Measurements from ENCODE around the gene KCNK10. TPM values are rescaled to one million over a fixed set of nuclear protein-coding genes. Genes with fewer than 3 reads are reported as not detected.

Gene KCNK10
- total and polyA plus RNA-seq, 2 of the 8 experiments (the other 6 are each of a cell fraction or from before 2014, with no cell fraction given) = 0.45 to 0.63 TPM

DNA sequence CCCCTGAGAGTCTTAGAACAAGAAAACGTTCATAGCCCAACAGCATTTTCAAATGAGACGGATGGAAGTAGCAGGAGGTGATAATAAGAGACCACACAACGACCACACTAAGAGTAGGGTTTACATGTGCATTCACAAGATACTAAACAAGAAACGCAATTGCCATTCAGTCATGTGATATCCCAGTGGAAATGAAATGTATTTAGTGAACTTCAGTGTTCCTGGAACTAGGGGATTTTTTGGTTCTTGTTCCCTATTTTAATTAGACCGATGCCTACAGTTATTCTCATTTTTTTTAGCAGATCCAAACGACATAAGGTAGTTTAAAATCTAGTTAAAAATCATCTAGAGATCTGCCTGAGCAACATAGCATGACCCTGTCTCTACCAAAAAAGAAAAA, 168.1 kb downstream of the KCNK10 start:
- POLR2A ChIA-PET (ENCODE audit: partially characterized antibody) = no interaction called here

More for the DNA sequence above, 168.1 kb downstream of the KCNK10 start:
- Histone ChIP-seq H3K18ac (ENCODE audit: extremely low read depth, low read length) (no peak overlapping the region), H3K9me3 (ENCODE audit: insufficient read depth in 2 of 2, low read depth in 1 of 2, low read length in 1 of 2) (no peaks in the 10 kb centered on the region), H3K36me3 (ENCODE audit: control insufficient read depth in 2 of 4, insufficient read depth in 4 of 4, low read length in 3 of 4) (no peaks in the 10 kb centered on the region), H2AK5ac (ENCODE audit: low read depth, low read length) (no peak overlapping the region), H4K91ac (replicated peaks; ENCODE audit: insufficient read length, low read length) (no peak overlapping the region), H3K9ac (replicated peaks in 1 of 4; ENCODE audit: extremely low read depth in 1 of 4, low read depth in 3 of 4, low read length in 3 of 4) (no peak overlapping the region), H2BK120ac (replicated peaks; ENCODE audit: low read depth, low read length) (no peak overlapping the region), H2AFZ (ENCODE audit: low read length) (no peak overlapping the region), H3K27me3 (replicated peaks in 1 of 4; ENCODE audit: control insufficient read depth in 3 of 4, extremely low read depth in 1 of 4, insufficient read depth in 3 of 4, low read length in 3 of 4) (no peaks in the 10 kb centered on the region; a peak in 1 of 7 replicates), H3K4me3 (ENCODE audit: extremely low read depth in 1 of 4, insufficient read depth in 2 of 4, low read depth in 3 of 4, low read length in 4 of 4) (no peak overlapping the region), H2BK15ac (ENCODE audit: low read length) (no peak overlapping the region), H3K79me2 (ENCODE audit: control insufficient read depth in 1 of 2, insufficient read depth in 2 of 2, low read length in 2 of 2) (no peaks in the 10 kb centered on the region), H3K27ac (ENCODE audit: low read depth, low read length) (no peak overlapping the region), H3K4me1 (replicated peaks in 1 of 4; ENCODE audit: control insufficient read depth in 3 of 4, insufficient read depth in 4 of 4, low read length in 3 of 4) (no peaks in the 10 kb centered on the region), H2BK12ac (ENCODE audit: low read depth, low read length) (no peak overlapping the region), H4K20me1 (replicated peaks in 1 of 2; ENCODE audit: control insufficient read depth in 1 of 2, insufficient read depth in 2 of 2, low read length in 2 of 2) (no peaks in the 10 kb centered on the region), H3K14ac (ENCODE audit: insufficient read length) (no peak overlapping the region), H3K56ac (replicated peaks; ENCODE audit: insufficient read length, low read depth, low read length) (no peak overlapping the region), H3K4me2 (ENCODE audit: insufficient read depth in 1 of 2, low read depth in 2 of 2, low read length in 2 of 2) (no peak overlapping the region), H3K4ac (replicated peaks; ENCODE audit: insufficient read length, low read depth, low read length) (no peak overlapping the region), H3K79me1 (ENCODE audit: low read depth, low read length) (no peaks in the 10 kb centered on the region), H4K8ac (ENCODE audit: extremely low read depth, insufficient read depth, low read length) (no peak overlapping the region), H3K23me2 (ENCODE audit: low read depth, low read length) (no peaks in the 10 kb centered on the region), H4K5ac (ENCODE audit: insufficient read length, low read depth, low read length) (no peak overlapping the region), H2BK5ac (ENCODE audit: low read depth, low read length) (no peak overlapping the region), H3K23ac (ENCODE audit: insufficient read length) (no peak overlapping the region), H2BK20ac (ENCODE audit: low read length) (no peak overlapping the region)
- CTCF ChIA-PET (ENCODE audit: partially characterized antibody) = no interaction called here
- no peak for TF ChIP-seq MAFK (IDR thresholded peaks at IDR 0.05; ENCODE audit: low read depth, low read length)
- FAIRE-seq (no peak), DNase-seq (ENCODE audit: low read depth in 1 of 2, low spot score in 2 of 2) (no peak)
- 88% methylated on average over 6 of the region's 6 CpGs; no CpG with 5 or more reads in 1 of the 2 experiments for WGBS, 2 experiments (ENCODE audit: extremely low coverage in 1 of 2, insufficient coverage in 1 of 2, insufficient read length in 1 of 2, insufficient replicate concordance in 2 of 2, low coverage in 1 of 2, low lambda C conversion rate in 2 of 2, missing lambda C conversion rate in 1 of 2)

Measured in H1 (cell line).